ENCODE measurements around the gene CNTNAP2. TPM values are rescaled to one million over a fixed set of nuclear protein-coding genes. Genes with fewer than 3 reads are reported as not detected.
A peak's percentile ranks its signal among the peaks of the same experiment; 100 is the strongest.

CNTNAP2 gene
- total and polyA plus RNA-seq, 2 of the 8 experiments (the other 6 are each of a cell fraction or from before 2014, with no cell fraction given): 27.9 to 71.0 TPM

- TF ChIP-seq RAD21 (IDR thresholded peaks at IDR 0.05 in 1 of 2, conservative IDR thresholded peaks at IDR 0.05 in 1 of 2; ENCODE audit: low read depth in 2 of 2, low read length in 2 of 2): no peak
- no peak for TF ChIP-seq SIN3A (conservative IDR thresholded peaks at IDR 0.05 in 1 of 2, IDR thresholded peaks at IDR 0.05 in 1 of 2; ENCODE audit: low read depth in 1 of 2, low read length in 2 of 2)
- 0 out of 2 replicates have a peak, but pooled peaks have one; percentile 46 for TF ChIP-seq TCF12 (IDR thresholded peaks at IDR 0.05; ENCODE audit: low read depth, low read length)
- peak; percentile 63 for TF ChIP-seq ASH2L (IDR thresholded peaks at IDR 0.05; ENCODE audit: low read length)
- no peak for TF ChIP-seq CTCF (IDR thresholded peaks at IDR 0.05; ENCODE audit: control extremely low read depth in 1 of 3, insufficient read depth in 1 of 3, low read depth in 1 of 3, low read length in 3 of 3)
Observed at GRCh38 chr7:146791344-146792285, 675.0 kb downstream of the CNTNAP2 start (continued).
